Testis (tissue), 2 donors: Measurements from ENCODE around the gene FANCG.

Experiments
- POLR2A ChIP-seq: fragments of 450-650 bp; IDR thresholded peaks from one replicate; pipeline ENCODE4 v1.6.1; 2017; ENCODE audit warnings: antibody characterized with exemption, mild to moderate bottlenecking, moderate library complexity
- TF ChIP-seq, protein P1 (sequence below), 3 experiments: fragments of 450-650 bp in 2 of 3; fragments of 200-600 bp in 1 of 3; sonication (generic) in 1 of 3; IDR thresholded peaks; one replicate each; pipeline ENCODE4 v1.5.1; 2016 to 2019; ENCODE audit warnings: antibody characterized with exemption in 3 of 3, mild to moderate bottlenecking in 2 of 3, moderate library complexity in 1 of 3

DNA sequence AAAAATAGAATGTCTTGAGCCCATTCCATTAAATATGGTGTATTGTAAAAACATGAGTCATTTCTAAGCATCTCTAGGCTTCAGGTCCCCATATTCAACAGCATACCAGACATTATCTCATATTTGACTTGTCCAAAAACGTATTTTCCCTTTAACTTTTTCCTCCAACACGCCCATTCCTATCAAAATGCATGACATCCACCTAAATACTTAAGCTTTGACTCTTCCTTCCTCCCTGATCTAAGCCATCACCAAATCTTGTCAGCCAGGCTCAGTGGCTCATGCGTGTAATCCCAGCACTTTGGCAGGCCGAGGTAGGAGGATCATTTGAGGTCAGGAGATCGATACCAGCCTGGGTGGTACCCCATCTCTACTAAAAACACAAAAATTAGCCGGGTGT, 31.2 kb downstream of the FANCG start:
- TF ChIP-seq, protein P1, sequence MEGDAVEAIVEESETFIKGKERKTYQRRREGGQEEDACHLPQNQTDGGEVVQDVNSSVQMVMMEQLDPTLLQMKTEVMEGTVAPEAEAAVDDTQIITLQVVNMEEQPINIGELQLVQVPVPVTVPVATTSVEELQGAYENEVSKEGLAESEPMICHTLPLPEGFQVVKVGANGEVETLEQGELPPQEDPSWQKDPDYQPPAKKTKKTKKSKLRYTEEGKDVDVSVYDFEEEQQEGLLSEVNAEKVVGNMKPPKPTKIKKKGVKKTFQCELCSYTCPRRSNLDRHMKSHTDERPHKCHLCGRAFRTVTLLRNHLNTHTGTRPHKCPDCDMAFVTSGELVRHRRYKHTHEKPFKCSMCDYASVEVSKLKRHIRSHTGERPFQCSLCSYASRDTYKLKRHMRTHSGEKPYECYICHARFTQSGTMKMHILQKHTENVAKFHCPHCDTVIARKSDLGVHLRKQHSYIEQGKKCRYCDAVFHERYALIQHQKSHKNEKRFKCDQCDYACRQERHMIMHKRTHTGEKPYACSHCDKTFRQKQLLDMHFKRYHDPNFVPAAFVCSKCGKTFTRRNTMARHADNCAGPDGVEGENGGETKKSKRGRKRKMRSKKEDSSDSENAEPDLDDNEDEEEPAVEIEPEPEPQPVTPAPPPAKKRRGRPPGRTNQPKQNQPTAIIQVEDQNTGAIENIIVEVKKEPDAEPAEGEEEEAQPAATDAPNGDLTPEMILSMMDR (IDR thresholded peaks at IDR 0.05): no peak
- TF ChIP-seq POLR2A: no peak
